Neural crest cell (in vitro differentiated cells): ENCODE data around the gene IFNLR1. TPM values are rescaled to one million over a fixed set of nuclear protein-coding genes. Genes with fewer than 3 reads are reported as not detected.

Experiments
- DNase-seq: peaks from one replicate; pipeline ENCODE4 v3.0.0; 2021; ENCODE audit warnings: low read depth, mixed read lengths, low spot score
- H3K27ac Mint-ChIP-seq: one replicate; pipeline ENCODE4 v1.8.0; 2021; ENCODE audit warnings: mild to moderate bottlenecking, mixed read lengths; ENCODE audit not compliant: unreplicated experiment
- H3K27me3 Mint-ChIP-seq: 2 replicates; pipeline ENCODE4 v1.8.0; 2021; ENCODE audit warnings: low read depth, mild to moderate bottlenecking, mixed read lengths
- H3K36me3 Mint-ChIP-seq: 2 replicates; pipeline ENCODE4 v1.8.0; 2021; ENCODE audit warnings: low read depth, mild to moderate bottlenecking, mixed read lengths
- H3K4me1 Mint-ChIP-seq: 2 replicates; pipeline ENCODE4 v1.8.0; 2021; ENCODE audit warnings: mixed read lengths
- H3K4me3 Mint-ChIP-seq: one replicate; pipeline ENCODE4 v1.8.0; 2021; ENCODE audit warnings: mild to moderate bottlenecking, mixed read lengths
- H3K9me3 Mint-ChIP-seq: 2 replicates; pipeline ENCODE4 v1.8.0; 2021; ENCODE audit warnings: mixed read lengths
- total RNA-seq: library from RNA; stranded (reverse); gene quantifications from 2 replicates; pipeline ENCODE4 v1.2.1, GENCODE V29; 2021
- TF ChIP-seq, protein P1 (sequence below): fragments of 200-600 bp; sonication (generic); conservative IDR thresholded peaks from 2 replicates; pipeline ENCODE4 v1.5.0; 2021; ENCODE audit warnings: antibody characterized with exemption, mild to moderate bottlenecking

IFNLR1 gene
- total RNA-seq, 1 donor from 2014 or later = 0.21 TPM

DNA sequence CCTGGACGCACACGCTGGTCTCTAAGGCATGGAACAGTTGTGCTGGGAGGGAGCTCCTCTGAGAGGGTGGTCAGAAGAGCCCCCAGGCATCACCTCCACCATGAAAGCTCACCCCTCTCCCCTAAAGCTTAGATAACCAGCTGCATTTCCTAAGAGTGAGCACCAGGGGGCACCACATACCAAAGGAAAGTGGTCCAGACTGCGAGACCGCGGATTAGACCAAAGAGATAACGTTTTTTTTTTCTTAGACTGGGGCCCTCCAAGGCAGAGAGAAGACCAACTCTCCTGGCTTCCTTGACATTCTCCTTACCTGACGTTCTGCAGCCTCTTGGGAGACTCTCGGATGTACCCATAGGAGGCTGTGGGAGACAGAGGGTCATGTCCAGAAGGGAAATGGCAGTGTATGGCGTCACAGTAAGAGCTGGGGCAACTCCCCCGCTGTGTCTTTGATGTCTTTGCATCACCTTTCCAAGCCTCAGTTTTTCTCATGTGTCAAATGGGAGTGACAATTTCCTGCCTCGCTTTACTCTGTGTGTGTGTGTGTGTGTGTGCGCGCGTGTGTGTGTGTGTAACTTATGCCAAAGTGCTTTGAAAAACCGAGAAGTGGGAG, 12.3 kb upstream of the IFNLR1 start:
- peaks cover 3% of the 10 kb centered on the region for H3K27me3 Mint-ChIP-seq
- H3K36me3 Mint-ChIP-seq = no peaks in the 10 kb centered on the region
- no peak overlapping the region for H3K27ac Mint-ChIP-seq
- H3K4me1 Mint-ChIP-seq = peaks cover 15% of the 10 kb centered on the region
- H3K9me3 Mint-ChIP-seq = no peaks in the 10 kb centered on the region
- H3K4me3 Mint-ChIP-seq = no peak overlapping the region
- TF ChIP-seq, protein P1, sequence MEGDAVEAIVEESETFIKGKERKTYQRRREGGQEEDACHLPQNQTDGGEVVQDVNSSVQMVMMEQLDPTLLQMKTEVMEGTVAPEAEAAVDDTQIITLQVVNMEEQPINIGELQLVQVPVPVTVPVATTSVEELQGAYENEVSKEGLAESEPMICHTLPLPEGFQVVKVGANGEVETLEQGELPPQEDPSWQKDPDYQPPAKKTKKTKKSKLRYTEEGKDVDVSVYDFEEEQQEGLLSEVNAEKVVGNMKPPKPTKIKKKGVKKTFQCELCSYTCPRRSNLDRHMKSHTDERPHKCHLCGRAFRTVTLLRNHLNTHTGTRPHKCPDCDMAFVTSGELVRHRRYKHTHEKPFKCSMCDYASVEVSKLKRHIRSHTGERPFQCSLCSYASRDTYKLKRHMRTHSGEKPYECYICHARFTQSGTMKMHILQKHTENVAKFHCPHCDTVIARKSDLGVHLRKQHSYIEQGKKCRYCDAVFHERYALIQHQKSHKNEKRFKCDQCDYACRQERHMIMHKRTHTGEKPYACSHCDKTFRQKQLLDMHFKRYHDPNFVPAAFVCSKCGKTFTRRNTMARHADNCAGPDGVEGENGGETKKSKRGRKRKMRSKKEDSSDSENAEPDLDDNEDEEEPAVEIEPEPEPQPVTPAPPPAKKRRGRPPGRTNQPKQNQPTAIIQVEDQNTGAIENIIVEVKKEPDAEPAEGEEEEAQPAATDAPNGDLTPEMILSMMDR = peak; percentile 91
- DNase-seq = peak; percentile 77

DNA sequence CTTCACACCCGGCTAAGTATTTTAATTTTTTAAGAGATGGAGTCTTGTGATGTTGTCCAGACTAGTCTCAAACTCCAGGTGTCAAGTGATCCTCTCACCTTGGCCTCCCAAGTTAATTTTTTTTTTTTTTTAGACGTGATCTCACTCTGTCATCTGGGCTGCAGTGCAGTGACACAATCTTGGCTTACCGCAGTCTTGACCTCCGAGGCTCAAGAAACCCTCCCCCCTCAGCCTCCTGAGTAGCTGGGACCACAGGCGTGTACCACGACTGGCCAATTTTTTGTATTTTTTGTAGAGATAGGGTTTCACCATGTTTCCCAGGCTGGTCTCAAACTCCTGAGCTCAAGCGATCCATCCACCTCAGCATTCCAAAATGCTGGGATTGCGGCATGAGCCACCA, 11.7 kb upstream of the IFNLR1 start:
- TF ChIP-seq, protein P1 = no peak
- H3K27me3 Mint-ChIP-seq = peaks cover 3% of the 10 kb centered on the region
- H3K4me3 Mint-ChIP-seq = no peak overlapping the region
- no peaks in the 10 kb centered on the region for H3K9me3 Mint-ChIP-seq
- no peaks in the 10 kb centered on the region for H3K36me3 Mint-ChIP-seq
- no peak overlapping the region for H3K27ac Mint-ChIP-seq
- H3K4me1 Mint-ChIP-seq = peaks cover 15% of the 10 kb centered on the region
- no peak for DNase-seq

DNA sequence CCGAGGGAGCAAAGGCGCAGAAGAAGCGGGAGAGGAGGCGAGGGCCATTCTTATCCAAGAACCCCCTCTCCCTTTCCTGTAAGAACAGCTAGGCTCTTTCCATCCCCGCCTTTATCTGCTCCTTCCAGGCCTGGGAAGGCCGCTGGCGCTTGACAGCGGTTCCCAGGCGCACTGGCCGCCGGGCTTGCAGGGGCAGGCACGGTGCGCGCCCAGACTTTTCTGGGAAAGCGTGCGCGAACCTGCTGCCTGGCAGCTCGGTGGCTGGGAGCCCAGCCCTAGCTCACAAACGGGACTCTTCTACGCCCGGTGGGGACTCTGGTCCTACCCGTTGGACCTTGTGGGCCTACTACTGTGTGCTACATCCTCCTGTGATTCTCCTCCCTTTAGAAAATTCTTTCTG, 8.8 kb upstream of the IFNLR1 start:
- no peaks in the 10 kb centered on the region for H3K36me3 Mint-ChIP-seq
- no peaks in the 10 kb centered on the region for H3K9me3 Mint-ChIP-seq
- H3K27me3 Mint-ChIP-seq = peaks cover 27% of the 10 kb centered on the region
- no peak overlapping the region for H3K27ac Mint-ChIP-seq
- H3K4me3 Mint-ChIP-seq = no peak overlapping the region
- TF ChIP-seq, protein P1 = no peak
- peaks cover 15% of the 10 kb centered on the region for H3K4me1 Mint-ChIP-seq
- no peak for DNase-seq

DNA sequence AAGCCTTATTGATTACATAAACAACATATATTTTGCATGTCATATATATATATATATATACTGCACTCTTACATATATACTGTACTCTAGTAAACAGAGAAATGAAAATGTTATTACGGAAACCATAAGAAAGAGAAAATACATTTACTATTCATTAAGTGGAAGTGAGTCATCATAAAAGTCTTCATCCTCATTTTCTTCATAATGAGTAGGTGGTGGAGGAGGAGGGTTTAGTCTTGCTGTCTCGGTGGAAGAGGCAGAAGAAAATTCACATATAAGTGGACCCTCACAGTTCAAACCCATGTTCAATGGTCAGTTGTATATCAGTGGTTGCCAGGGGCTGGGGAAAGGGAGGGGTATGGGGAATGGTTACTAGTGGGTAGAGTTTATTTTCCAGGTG, 8.0 kb upstream of the IFNLR1 start:
- Mint-ChIP-seq H3K4me3 (no peak overlapping the region), H3K36me3 (no peaks in the 10 kb centered on the region), H3K27ac (no peak overlapping the region), H3K27me3 (peaks cover 31% of the 10 kb centered on the region), H3K9me3 (no peaks in the 10 kb centered on the region), H3K4me1 (peaks cover 10% of the 10 kb centered on the region)
- TF ChIP-seq, protein P1 = no peak
- no peak for DNase-seq

DNA sequence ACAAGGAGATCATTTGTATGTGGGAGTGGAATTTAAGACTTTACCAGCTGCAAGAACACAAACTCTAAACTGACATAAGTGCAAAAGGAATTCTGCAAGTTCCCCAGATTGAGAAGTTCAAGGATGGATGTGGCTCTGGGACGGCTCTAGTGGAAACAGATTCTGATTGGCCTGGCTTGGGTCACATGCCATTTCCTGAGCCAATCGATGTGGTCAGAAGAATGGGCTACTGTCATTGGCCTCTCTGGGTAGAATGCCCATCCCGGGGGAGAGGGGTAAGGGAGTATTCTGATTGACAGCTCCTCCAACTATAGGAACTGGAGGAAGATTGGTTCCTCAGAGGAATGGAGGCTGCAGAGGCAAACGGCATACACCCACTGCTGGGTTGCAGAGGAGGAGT, 6.0 kb upstream of the IFNLR1 start:
- Mint-ChIP-seq H3K4me1 (peaks cover 5% of the 10 kb centered on the region), H3K27me3 (peaks cover 51% of the 10 kb centered on the region), H3K4me3 (no peak overlapping the region), H3K36me3 (no peaks in the 10 kb centered on the region), H3K27ac (no peak overlapping the region), H3K9me3 (no peaks in the 10 kb centered on the region)
- no peak for DNase-seq
- TF ChIP-seq, protein P1 = no peak
